Kasumi-1 (cell line): ENCODE results near the gene RNU1-3.
A peak's percentile ranks its signal among the peaks of the same experiment; 100 is the strongest.
"Not testable (repeated sequence)": the region's sequence is repeated elsewhere in the genome, so short reads cannot be mapped to it uniquely, and the experiment has no call there.

Experiments used
- DNase-seq, 2 experiments: peaks; one replicate each; lab custom pipeline; 2025; lab: John Stamatoyannopoulos, UW

The RNU1-3 gene

GRCh38 chr1:16693449-16694307 is 26.9 kb upstream of the RNU1-3 start:
- not testable (repeated sequence) for DNase-seq

DNA sequence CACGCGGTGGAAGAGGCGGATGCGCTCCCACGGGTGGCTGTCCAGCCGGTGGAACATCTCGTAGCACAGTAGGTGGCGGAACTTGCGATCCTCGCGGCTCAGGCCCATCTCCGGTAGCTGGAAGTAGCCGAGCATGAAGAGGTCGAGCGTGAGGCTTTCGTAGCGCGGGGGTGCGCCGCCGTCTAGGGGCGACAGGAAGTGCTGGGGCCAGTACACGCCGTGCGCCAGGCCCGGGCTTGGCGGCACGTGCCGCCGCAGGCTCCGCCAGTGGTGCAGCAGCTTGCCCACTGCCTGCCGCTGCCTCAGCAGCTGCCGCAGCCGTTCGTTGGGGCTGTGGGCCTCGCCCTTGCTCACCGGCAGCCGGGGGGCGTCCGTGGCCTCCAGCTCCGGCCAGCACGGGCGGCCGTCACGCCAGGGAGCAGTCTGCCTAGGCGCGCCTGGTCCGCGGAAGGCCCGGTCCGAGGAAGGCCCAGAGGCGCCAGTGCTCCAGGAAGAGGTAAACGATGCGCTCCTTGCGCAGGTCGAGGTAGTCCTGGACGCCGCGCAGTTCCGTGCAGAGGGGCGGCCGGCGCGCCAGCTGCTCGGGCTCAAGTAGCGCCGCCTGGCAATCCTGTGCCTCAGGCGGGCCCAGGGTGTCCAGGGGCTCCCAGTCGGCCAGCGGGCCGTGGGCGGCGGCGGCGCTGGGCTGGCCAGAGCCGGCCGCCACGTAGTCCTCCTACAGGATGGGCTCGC is 26.1 kb upstream of the RNU1-3 start:
- not testable (repeated sequence) for DNase-seq

GRCh38 chr1:16692283-16692682 is 25.5 kb upstream of the RNU1-3 start:
- DNase-seq: not testable (repeated sequence)

- DNase-seq: not testable (repeated sequence)
Measured at GRCh38 chr1:16690971-16691682, 24.4 kb upstream of the RNU1-3 start.

DNA sequence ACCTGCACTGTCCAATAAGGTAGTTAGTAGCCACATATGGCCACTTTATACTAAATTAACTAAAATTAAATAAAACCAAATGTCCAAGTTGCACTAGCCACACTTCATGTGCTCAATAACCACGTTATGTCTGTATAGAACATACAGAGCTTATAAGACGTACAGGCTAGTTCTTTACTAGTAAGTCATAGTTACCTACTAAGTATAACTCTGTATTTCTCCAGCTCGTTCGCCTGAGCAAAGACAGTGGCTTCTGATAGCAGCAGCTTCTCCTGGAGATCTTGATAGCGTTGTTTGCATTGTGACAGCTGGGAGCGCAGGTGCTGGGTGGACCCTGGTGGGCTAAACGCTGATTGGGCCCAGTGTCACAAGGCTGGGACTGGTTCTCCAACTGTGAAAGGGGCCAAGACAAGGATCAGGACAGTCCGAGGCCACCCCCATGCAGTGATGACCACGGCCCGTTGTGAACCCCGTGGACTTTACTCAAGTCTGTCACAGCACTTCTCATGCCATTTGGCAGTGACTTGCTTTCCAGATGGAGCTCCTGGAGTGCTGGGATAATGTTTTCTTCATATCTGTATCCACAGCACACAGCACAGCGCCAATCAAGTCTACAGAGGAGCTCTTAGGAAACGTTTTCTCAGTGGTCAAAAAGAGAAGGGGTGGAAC is 20.5 kb upstream of the RNU1-3 start:
- not testable (repeated sequence) for DNase-seq

GRCh38 chr1:16685445-16686371 is 19.0 kb upstream of the RNU1-3 start:
- not testable (repeated sequence) for DNase-seq

GRCh38 chr1:16684738-16685337 is 18.1 kb upstream of the RNU1-3 start:
- DNase-seq: peak; percentile 47 to 72

- DNase-seq: not testable (repeated sequence)
Measured at GRCh38 chr1:16684152-16684551, 17.4 kb upstream of the RNU1-3 start.

GRCh38 chr1:16682803-16683202 is 16.1 kb upstream of the RNU1-3 start:
- DNase-seq: not testable (repeated sequence)

DNA sequence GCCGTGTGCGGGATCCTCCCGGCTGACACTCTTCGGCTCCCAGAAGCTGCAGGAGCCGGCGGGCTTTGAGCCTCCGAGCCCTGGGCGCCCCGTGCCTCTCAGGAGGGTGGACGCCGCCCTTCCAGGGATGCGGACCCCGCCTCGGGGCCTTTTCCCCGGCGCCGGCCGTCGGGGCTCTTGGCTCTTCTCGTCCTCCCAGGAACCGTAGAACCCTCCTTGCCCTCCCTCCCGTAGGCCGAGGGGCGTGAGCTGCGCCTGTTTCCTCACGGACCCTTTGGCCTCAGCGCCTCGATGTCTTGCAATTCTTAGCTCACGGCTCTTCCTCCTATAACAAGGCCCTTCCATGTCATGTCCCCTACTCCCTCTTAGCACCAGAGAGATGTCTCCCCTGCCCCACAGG is 13.6 kb upstream of the RNU1-3 start:
- DNase-seq: not testable (repeated sequence)

DNA sequence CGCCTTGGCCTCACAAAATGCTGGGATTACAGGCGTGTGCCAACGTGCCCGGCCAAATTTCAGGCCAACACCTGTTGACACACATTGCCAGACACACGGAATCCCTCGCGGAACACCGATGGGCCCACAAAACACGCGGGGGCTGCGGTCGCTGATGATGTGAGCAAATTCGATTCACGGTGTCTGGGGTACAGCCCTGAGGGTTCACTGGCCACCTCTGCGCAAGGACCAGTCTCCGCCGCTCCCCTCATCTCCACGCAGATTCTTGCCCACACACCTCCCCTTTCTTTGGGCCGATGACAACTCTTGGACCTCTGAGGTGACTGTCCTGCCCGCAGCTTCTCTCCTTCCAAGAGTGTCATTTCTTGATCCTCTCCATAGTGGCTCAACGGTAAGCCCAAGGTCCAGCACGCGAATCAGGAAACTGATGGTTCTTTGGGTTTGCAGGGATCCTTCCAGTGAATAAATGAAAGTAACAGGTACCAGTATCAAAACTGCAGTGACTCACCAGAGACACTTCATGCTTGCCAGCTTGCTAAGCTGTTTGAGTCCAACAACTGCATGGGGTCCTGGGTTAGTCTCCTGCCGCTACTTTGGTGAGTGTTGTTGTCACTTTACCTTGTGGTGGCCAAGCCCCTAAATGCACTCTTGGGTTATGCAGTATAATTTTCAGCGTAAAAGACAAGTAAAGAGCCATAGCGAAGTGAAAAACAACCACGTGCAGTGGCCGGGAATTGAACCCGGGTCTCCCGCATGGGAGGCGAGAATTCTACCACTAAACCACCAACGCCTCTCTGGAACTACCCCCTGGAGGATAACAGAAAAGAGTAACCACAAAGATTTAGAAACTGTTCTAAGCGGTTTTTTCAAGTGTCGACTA is 11.0 kb upstream of the RNU1-3 start:
- DNase-seq: no peak

DNA sequence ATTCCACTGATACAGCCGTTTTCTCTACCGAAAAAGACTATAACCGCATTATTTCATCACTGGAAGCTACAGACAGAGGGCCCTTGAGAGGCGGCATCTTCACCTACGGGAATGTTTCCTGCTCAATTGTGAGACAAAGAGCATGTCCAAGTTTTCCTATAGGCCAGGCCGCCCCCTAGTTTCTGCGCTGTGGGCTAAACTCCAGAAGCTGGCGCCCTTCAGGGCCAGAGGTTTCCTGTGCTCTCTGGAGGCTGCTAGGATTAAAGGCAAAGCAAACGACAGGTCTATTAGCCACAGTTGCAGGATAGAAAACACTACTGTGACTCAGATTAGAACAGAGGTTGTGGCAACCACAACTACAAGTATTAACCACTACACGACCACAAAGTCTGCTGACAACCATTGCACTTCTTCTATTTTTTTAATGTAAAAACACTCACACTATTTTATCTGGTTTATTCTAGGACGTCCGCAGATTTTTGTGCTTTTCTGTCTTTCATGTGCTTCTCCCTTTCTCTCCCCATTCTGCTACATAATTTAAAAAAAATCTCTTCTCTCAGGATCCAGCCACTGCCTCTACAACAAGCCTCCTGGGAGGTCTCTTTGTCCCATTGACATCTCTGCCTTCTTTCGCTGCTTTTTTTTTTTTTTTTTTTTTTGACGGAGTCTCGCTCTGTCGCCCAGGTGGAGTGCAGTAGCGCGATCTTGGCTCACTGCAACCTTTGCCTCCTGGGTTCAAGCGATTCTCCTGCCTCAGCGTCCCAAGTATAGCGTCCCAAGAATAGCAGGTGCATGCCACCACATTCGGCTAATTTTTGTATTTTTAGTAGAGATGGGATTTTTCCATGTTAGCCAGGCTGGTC is 10.1 kb upstream of the RNU1-3 start:
- DNase-seq: peak; percentile 27 to 61

GRCh38 chr1:16675118-16675510 is 8.4 kb upstream of the RNU1-3 start:
- DNase-seq: not testable (repeated sequence)

DNA sequence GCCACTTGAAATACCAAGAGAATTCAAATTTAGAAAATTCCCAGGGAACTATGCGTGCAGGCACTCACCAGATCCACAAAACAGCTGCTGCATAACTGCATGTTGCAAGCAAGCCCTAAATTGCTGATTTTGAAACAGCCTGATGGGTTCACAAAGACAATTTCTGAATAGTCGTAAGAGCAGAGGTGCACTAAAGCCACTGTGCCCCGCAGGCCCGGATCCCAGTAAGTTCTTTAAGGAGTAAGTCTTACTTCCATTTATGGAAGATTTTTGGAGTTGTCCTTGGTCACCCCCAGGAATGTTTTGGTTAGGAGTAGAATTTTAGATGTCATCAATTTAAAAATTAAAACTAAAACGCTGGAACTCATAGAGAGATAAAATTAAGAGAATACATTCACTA is 7.2 kb upstream of the RNU1-3 start:
- DNase-seq: not testable (repeated sequence)

GRCh38 chr1:16665836-16666235 is 912 bp downstream of the RNU1-3 start:
- not testable (repeated sequence) for DNase-seq

DNA sequence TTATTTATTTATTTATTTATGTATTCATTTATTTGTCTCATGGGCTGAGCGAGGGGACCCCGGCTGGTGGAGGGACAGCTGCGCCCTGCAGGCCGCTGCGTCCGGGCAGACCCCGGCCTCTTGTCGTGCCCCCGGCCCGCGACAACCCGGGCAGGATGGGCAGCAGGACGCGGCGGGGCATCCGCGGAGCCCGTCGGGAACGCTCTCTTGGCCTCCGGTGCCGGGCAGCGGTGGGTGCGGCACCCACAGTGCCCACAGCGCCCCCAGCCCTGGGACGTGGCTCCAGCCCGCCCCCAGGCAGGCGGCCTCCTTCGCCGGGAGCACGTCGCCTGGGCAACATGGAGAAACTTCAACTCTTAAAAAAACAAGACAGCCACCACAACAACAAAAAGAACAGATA is 8.5 kb downstream of the RNU1-3 start:
- not testable (repeated sequence) for DNase-seq

GRCh38 chr1:16656981-16657683 is 9.6 kb downstream of the RNU1-3 start:
- DNase-seq: not testable (repeated sequence)

- not testable (repeated sequence) for DNase-seq
Measured at GRCh38 chr1:16656574-16656973, 10.2 kb downstream of the RNU1-3 start.
